Hematopoietic multipotent progenitor cell (in vitro differentiated cells): ENCODE results near the gene TSGA10. TPM values are rescaled to one million over a fixed set of nuclear protein-coding genes. Genes with fewer than 3 reads are reported as not detected.
"Not testable (repeated sequence)": the region's sequence is repeated elsewhere in the genome, so short reads cannot be mapped to it uniquely, and the experiment has no call there.

Experiments
- DNase-seq, 3 donors: peaks; one replicate each; pipeline ENCODE4 v3.0.0-alpha.2; 2011 to 2015; ENCODE audit warnings: low read depth in 2 of 3, low spot score in 2 of 3
- total RNA-seq: library from RNA; depleted of rRNA; stranded (reverse); fragments of >200 nt; gene quantifications from one replicate; pipeline ENCODE4 v1.2.3, GENCODE V29; 2012

Gene TSGA10, protein sequence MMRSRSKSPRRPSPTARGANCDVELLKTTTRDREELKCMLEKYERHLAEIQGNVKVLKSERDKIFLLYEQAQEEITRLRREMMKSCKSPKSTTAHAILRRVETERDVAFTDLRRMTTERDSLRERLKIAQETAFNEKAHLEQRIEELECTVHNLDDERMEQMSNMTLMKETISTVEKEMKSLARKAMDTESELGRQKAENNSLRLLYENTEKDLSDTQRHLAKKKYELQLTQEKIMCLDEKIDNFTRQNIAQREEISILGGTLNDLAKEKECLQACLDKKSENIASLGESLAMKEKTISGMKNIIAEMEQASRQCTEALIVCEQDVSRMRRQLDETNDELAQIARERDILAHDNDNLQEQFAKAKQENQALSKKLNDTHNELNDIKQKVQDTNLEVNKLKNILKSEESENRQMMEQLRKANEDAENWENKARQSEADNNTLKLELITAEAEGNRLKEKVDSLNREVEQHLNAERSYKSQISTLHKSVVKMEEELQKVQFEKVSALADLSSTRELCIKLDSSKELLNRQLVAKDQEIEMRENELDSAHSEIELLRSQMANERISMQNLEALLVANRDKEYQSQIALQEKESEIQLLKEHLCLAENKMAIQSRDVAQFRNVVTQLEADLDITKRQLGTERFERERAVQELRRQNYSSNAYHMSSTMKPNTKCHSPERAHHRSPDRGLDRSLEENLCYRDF
- total RNA-seq, result 2.7 TPM

DNA sequence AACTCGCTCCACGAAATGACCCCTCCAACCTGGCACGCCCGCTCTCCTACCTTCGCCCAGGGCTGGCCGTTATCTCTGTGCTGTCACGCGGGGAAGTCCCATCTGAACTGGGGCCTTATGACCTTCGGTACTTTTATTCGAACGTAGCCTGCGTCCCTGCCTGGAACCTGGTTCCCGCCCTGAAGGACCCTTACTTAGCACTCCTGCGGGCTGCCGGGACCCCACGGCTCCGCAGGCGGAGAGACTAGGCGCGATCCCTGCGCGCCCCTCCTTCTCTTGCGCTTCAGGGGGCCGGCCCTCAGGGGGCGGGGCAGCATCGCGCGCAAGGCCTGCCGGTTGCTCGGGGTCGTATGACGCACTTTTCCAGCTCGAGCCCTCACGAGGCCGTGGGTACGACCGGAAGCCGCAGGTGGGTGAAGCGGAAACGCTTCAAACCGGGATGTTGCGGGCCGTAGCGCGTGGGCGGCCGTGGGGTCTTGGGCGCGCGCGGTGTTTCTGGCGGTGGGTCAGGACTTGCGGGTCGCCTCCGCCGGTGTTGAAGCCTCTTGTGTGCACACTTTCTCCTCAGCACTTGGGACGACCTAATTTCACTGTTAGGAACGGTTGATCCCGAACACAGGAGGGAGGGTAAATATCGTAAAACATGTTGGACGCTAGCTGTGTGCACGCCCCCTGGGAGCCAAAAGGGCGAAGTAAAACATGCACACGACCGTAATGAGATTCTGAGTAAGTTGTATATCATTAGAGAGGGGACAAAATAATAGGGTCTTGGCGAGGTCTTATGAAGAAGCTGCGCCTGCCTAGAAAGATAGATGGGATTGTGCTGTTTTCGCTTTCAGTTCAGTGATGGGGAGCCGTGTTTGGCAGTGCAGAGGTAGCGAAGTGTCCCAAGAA is at the start of gene TSGA10, which contains the start of gene LIPT1:
Gene TSGA10 (minus strand): TSS at position 300 of the 894 bp plus-strand sequence. CDS start 45,503 bp downstream, outside the sequence.
Gene LIPT1 (plus strand): TSS at position 325 of the 894 bp plus-strand sequence. CDS start 6,991 bp downstream, outside the sequence.
- peak; percentile 80 to 94 (median 94) for DNase-seq

DNA sequence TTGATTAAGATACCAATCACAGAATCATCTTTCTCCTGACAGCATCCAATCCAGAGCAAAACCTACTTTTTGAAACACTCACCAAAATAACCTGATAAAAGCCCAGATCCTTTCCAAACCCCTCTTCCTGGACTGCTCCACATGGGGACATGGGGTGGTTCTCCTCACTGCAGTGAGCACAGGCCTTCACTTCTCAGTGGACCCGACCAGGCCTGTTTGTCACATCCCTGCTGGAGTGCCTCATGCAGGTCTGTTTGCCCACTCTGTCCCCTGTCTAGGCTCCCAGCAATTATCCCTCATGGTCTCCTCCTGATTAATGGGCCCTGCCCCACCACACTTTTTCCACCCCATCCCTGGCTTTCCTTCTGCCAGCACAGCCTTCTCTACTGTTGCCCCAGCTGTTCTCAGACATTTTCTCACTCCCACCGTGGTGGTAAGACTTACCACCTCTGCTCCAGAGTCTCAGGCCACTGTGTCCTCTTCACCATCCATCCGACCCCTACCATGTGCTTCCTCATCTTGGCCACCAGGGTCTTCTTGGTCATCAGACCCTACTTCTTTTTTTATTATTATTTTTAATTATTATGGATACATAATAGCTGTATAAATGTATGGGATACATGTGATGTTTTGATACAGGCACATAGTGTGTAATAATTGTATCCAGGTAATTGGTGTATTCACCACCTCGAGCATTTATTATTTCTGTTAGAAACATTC is 47.4 kb upstream of the TSGA10 start:
- DNase-seq, result no peak

- no peak for DNase-seq
Measured at GRCh38 chr2:99200076-99200800, 45.5 kb upstream of the TSGA10 start.

- DNase-seq, result no peak
Measured at GRCh38 chr2:99198103-99198841, 43.5 kb upstream of the TSGA10 start.

- not testable (repeated sequence) for DNase-seq
Measured at GRCh38 chr2:99192364-99192763, 37.6 kb upstream of the TSGA10 start.

DNA sequence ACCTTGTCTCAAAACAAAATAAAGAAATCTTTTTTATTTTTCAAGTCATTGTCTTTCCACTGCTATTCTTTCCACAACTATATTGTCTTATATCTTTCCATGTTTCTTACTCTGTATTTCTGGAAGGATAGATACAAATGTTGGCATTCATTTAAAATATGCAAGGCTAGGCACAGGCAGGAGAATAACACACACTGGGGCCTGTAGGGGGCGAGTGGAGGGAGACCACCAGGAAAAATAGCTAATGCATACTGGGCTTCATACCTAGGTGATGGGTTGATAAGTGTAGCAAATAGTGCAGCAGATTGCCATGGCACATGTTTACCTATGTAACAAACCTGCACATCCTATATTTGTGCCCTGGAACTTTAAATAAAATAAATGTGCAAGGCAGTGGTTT is 35.8 kb upstream of the TSGA10 start:
- DNase-seq, result no peak

- DNase-seq, result no peak
Measured at GRCh38 chr2:99188357-99188756, 33.6 kb upstream of the TSGA10 start.

GRCh38 chr2:99187011-99187410 is 32.3 kb upstream of the TSGA10 start:
- DNase-seq, result no peak

DNA sequence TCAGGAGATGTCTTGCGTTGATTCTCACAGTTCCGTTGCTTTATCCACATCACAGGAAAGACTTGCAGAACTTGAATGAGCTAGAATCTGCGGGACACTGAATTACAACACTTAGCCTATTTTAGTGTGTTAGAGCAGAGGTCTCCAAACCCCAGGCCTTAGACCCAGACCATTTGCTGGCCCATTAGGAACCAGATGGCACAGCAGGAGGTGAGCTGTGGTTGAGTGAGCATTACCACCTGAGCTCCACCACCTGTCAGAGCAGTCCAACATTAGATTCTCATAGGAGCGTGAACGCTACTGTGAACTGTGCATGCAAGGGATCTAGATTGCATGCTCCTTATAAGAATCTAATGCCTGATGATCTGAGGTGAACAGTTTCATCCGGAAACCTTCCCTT is 30.1 kb upstream of the TSGA10 start:
- no peak for DNase-seq

DNA sequence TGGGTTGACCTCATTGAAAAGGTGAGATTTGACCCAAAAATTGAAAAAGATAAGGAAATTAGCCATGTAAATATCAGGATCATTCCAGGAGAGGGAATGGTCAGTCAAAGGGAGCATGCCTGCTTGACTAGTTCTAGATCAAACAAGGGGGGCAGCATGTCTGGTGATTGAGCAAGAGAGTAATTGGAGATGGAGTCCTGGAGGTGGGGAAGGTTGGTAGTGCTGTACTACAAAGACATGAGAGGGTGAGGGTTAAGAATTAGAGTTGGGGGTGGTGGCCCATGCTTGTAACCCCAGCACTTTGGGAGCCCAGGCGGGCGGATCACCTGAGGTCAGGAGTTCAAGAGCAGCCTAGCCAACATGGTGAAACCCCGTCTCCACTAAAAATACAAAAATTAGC is 28.3 kb upstream of the TSGA10 start:
- no peak for DNase-seq

DNA sequence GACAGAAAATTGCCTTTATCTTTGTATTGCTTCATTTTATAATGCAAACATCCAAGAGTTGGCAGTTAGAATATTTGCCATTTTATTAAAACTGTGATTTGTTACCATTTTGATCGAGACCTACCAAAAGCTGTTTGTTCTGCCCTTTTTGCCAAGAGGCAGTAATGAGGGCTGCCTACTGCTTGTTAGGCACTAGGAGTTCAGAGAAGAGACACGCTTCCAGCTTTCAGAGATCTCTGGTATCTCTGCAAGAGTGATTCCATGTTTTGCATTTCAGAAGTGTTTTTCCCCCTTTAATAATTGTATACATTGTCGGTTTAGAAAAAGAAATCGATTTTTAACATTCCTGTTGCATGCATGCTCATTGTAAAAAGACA is 26.9 kb upstream of the TSGA10 start:
- DNase-seq, result peak in 1 of 3 donors; percentile 21

- peak; percentile 87 to 96 (median 95) for DNase-seq
Measured at GRCh38 chr2:99180755-99181623, 26.2 kb upstream of the TSGA10 start, which contains the start of the genes MITD1 and MRPL30. MITD1 (minus strand) TSS chr2:99181058; CDS start chr2:99180981, 77 bp downstream. MRPL30 (plus strand) TSS chr2:99181184; CDS start chr2:99186204, 5,020 bp downstream.

DNA sequence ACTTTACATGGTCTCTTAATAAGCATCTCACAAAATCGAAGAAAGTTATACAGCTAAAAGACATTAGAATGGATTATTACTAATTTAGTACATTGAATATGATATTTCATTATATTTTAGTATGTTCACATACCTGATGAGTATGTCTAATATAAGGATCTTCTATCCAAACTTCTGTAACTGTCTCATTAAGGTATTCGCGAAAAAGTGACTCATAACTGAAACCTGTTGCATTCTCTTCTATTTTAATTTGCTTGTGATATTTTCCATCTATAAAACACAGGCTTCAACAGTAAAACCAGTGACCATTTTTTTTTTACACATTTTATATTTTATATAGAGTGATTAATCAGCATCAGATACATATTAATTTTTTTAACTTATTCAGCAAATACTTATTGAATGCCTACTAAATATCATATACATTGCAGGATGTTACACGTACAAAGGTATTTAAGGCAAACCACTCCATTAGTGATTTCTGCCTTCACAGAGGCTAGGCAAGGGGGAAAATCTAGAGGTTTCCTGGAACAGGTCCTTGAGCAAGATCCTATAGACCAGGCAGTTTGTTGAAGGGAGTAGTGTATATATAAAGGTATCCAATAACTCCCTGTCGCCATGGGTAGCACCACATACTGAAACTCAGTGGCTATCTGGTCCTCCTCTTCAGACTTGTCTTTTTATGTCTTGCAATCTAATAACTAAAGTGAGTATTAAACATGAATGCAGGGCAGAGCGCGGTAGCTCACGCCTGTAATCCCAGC is 16.8 kb upstream of the TSGA10 start:
- no peak for DNase-seq

DNA sequence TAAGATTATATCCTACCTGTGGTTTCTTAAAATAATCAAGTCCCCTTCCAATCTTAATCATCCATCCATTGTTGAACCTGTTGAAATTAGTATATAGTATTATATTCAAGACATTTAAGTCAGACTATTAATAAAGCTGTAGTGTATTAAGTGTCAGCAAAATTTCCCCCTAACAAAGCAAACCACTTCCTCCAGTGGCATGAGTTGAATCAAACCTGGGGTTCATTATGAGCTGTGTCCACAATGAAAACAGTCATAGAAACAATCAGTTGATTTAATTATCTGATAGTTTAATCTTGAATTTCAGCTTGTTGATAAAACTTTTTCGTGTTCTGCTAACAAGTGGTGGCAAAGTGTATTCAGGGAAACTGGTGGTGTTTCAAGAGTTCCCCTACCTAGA is 14.8 kb upstream of the TSGA10 start:
- no peak for DNase-seq

GRCh38 chr2:99166218-99166617 is 11.5 kb upstream of the TSGA10 start:
- no peak for DNase-seq

DNA sequence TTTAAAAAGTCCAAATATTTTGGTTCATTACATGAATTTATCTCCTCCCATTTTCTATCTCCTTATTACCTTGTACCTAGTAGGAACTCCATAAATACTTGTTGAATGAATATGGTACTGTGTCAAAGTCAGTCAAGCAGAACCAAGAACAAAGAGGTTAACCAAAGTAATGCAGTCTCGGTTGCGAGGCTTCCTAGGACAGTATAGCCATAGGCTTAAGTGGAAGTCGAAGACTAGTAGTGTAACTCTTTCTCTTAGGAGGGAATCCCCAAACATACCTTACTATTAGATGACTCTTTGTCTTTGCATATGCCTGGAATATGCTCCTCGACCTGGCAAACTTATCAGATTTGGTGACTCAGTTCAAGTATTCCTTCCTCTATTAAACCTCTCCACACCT is 4.9 kb upstream of the TSGA10 start:
- DNase-seq, result no peak

GRCh38 chr2:99158599-99158998 is 3.9 kb upstream of the TSGA10 start:
- no peak for DNase-seq
